HCT116 (cell line): ENCODE measurements around the gene GAP43. TPM values are rescaled to one million over a fixed set of nuclear protein-coding genes. Genes with fewer than 3 reads are reported as not detected.

ENCODE experiments used
- ATAC-seq: fragments of 200-7000 bp; cut with Tn5 transposase; 2 replicates; pipeline ENCODE4 v1.9.1; 2020; ENCODE audit warnings: mild to moderate bottlenecking, moderate library complexity
- BruUV-seq: library from RNA; stranded (reverse); fragments of 400-500 nt; replicated peaks from 2 replicates; lab custom pipeline; 2021; lab: Mats Ljungman, UMichigan
- CTCF ChIA-PET: fragments of 300-600 bp; sonication (Branson Sonifier 250); formaldehyde crosslinking; loops from one replicate; lab custom pipeline; 2021; ENCODE audit warnings: antibody characterized with exemption; lab: Charles Lee
- POLR2A ChIA-PET: fragments of 300-600, 350-600 bp; sonication (Branson Sonifier 250); formaldehyde crosslinking; loops from one replicate; lab custom pipeline; 2021; ENCODE audit warnings: antibody characterized with exemption; lab: Charles Lee
- RAD21 ChIA-PET, 2 experiments: fragments of 300-600 bp; sonication (Branson Sonifier 250); formaldehyde crosslinking; loops; one replicate each; lab custom pipeline; 2023; ENCODE audit warnings: low total read pairs in 2 of 2; ENCODE audit not compliant: uncharacterized antibody in 2 of 2, unreplicated experiment in 2 of 2, low non-redundant PET in 1 of 2; lab: Charles Lee
- DNase-seq: peaks from one replicate; pipeline ENCODE4 v3.0.0-alpha.2; 2010; ENCODE audit warnings: low read depth, low spot score
- H2AFZ ChIP-seq: fragments of 200-600 bp; shearing (Covaris generic), sonication (generic); 2 replicates; pipeline ENCODE4 v1.6.1; 2017; ENCODE audit warnings: low read depth, mixed run types, mixed read lengths, antibody characterized with exemption, low read length; ENCODE audit not compliant: poor library complexity, severe bottlenecking
- H3K27ac ChIP-seq: 2 replicates; pipeline ENCODE4 v1.5.1; 2012; ENCODE audit warnings: low read depth, low read length
- H3K27me3 ChIP-seq: fragments of 200-600 bp; sonication (generic); 2 replicates; pipeline ENCODE4 v1.6.1; 2016; ENCODE audit warnings: mixed run types, low read length, mixed read lengths; ENCODE audit not compliant: insufficient read depth
- H3K36me3 ChIP-seq, 2 experiments: fragments of 200-500 bp in 1 of 2; fragments of 200-600 bp in 1 of 2; sonication (Bioruptor generic) in 1 of 2; sonication (generic) in 1 of 2; 2 replicates each; pipeline versions ENCODE4 v1.5.1 to v1.6.1; 2014 to 2016; ENCODE audit warnings: low read length in 2 of 2, inconsistent platforms in 1 of 2, mixed read lengths in 1 of 2, mixed run types in 1 of 2; ENCODE audit not compliant: insufficient read depth in 2 of 2, control insufficient read depth in 1 of 2
- H3K4me1 ChIP-seq, 2 experiments: fragments of 200-600 bp in 1 of 2; sonication (generic) in 1 of 2; 2 replicates each; pipeline versions ENCODE4 v1.5.1 to v1.6.1; 2012 to 2017; ENCODE audit warnings: low read length in 2 of 2, inconsistent platforms in 1 of 2, mild to moderate bottlenecking in 1 of 2, mixed read lengths in 1 of 2, mixed run types in 1 of 2, moderate library complexity in 1 of 2; ENCODE audit not compliant: insufficient read depth in 2 of 2, control insufficient read depth in 1 of 2
- H3K4me2 ChIP-seq: fragments of 200-600 bp; sonication (generic); 2 replicates; pipeline ENCODE4 v1.6.1; 2017; ENCODE audit warnings: mixed run types, low read length, mixed read lengths
- H3K4me3 ChIP-seq, 2 experiments: fragments of 200-600 bp in 1 of 2; sonication (generic) in 1 of 2; replicated peaks in 1 of 2; 2 replicates each; pipeline ENCODE4 v1.5.1; 2011 to 2016; ENCODE audit warnings: low read length in 2 of 2, control low read depth in 1 of 2, low read depth in 1 of 2, mild to moderate bottlenecking in 1 of 2, mixed read lengths in 1 of 2, mixed run types in 1 of 2
- H3K79me2 ChIP-seq: fragments of 200-600 bp; sonication (generic); 2 replicates; pipeline ENCODE4 v1.6.1; 2017; ENCODE audit warnings: mild to moderate bottlenecking, mixed run types, low read length, moderate library complexity, mixed read lengths; ENCODE audit not compliant: insufficient read depth
- H3K9ac ChIP-seq: fragments of 200-600 bp; sonication (generic); 2 replicates; pipeline ENCODE4 v1.6.1; 2016; ENCODE audit warnings: low read length, mixed read lengths
- H3K9me2 ChIP-seq: fragments of 200-600 bp; sonication (generic), shearing (Covaris generic); 2 replicates; pipeline ENCODE4 v1.6.1; 2017; ENCODE audit warnings: mixed run types, mild to moderate bottlenecking, moderate library complexity; ENCODE audit not compliant: insufficient read depth
- H3K9me3 ChIP-seq, 2 experiments: fragments of 200-500 bp in 1 of 2; fragments of 200-600 bp in 1 of 2; sonication (Bioruptor generic) in 1 of 2; sonication (generic) in 1 of 2; 2 replicates each; pipeline ENCODE4 v1.6.1; 2014 to 2017; ENCODE audit warnings: low read length in 2 of 2, mixed read lengths in 2 of 2, inconsistent platforms in 1 of 2, low read depth in 1 of 2, mild to moderate bottlenecking in 1 of 2, mixed run types in 1 of 2, moderate library complexity in 1 of 2; ENCODE audit not compliant: control insufficient read depth in 1 of 2, insufficient read depth in 1 of 2
- H4K20me1 ChIP-seq: fragments of 200-600 bp; sonication (generic), shearing (Covaris generic); 2 replicates; pipeline ENCODE4 v1.6.1; 2017; ENCODE audit warnings: mixed run types, mild to moderate bottlenecking, moderate library complexity; ENCODE audit not compliant: insufficient read depth
- CBX3 ChIP-seq: IDR thresholded peaks from 2 replicates; pipeline ENCODE4 v1.6.1; 2012; ENCODE audit warnings: low read depth
- ELF1 ChIP-seq: IDR thresholded peaks from 2 replicates; pipeline ENCODE4 v1.6.1; 2012; ENCODE audit warnings: low read depth, borderline replicate concordance
- EZH2phosphoT487 ChIP-seq: fragments of 200-600 bp; IDR thresholded peaks from 2 replicates; pipeline ENCODE4 v1.6.1; 2018; ENCODE audit warnings: antibody characterized with exemption, borderline replicate concordance
- FOSL1 ChIP-seq: IDR thresholded peaks from 2 replicates; pipeline ENCODE4 v1.6.1; 2012; ENCODE audit warnings: low read depth
- JUND ChIP-seq: IDR thresholded peaks from 2 replicates; pipeline ENCODE4 v1.6.1; 2012
- POLR2A ChIP-seq: IDR thresholded peaks from 2 replicates; pipeline ENCODE4 v1.7.0; 2011; ENCODE audit warnings: borderline replicate concordance; ENCODE audit not compliant: insufficient read depth, insufficient read length; ENCODE audit errors: extremely low read depth
- RAD21 ChIP-seq: IDR thresholded peaks from 2 replicates; pipeline ENCODE4 v1.6.1; 2012; ENCODE audit warnings: low read depth, mild to moderate bottlenecking
- REST ChIP-seq: IDR thresholded peaks from 2 replicates; pipeline ENCODE4 v1.6.1; 2012; ENCODE audit warnings: low read depth
- SP1 ChIP-seq: IDR thresholded peaks from 2 replicates; pipeline ENCODE4 v1.6.1; 2012; ENCODE audit warnings: low read depth
- SRF ChIP-seq: IDR thresholded peaks from 2 replicates; pipeline ENCODE4 v1.6.1; 2012; ENCODE audit warnings: low read depth
- TCF7L2 ChIP-seq: IDR thresholded peaks from 2 replicates; pipeline ENCODE4 v1.7.0; 2011; ENCODE audit warnings: borderline replicate concordance, inconsistent platforms; ENCODE audit not compliant: insufficient read depth, insufficient read length; ENCODE audit errors: extremely low read depth
- ZBTB33 ChIP-seq: IDR thresholded peaks from 2 replicates; pipeline ENCODE4 v1.6.1; 2011; ENCODE audit warnings: mild to moderate bottlenecking, low read length, moderate library complexity; ENCODE audit not compliant: insufficient replicate concordance; ENCODE audit errors: extremely low read depth
- ZFX ChIP-seq: fragments of 450-650 bp; IDR thresholded peaks from 2 replicates; pipeline ENCODE4 v1.6.1; 2017
- ZNF274 ChIP-seq: fragments of 200-500 bp; sonication (Bioruptor generic); IDR thresholded peaks from 2 replicates; pipeline ENCODE4 v1.6.1; 2014; ENCODE audit warnings: mild to moderate bottlenecking, low read depth, low read length, inconsistent platforms
- intact Hi-C: fragments of 100-400 bp; cut with micrococcal nuclease; formaldehyde crosslinking; loops from 2 replicates; pipeline ENCODE4 v1.10.0; 2022
- total RNA-seq: library from RNA; stranded (reverse); gene quantifications from one replicate; pipeline ENCODE4 v1.2.1, GENCODE V29; 2021; ENCODE audit not compliant: unreplicated experiment

Gene GAP43
- total RNA-seq, 1 experiment from 2014 or later: not detected

- no peak for TF ChIP-seq ZFX
- no peak for TF ChIP-seq ZNF274
- TF ChIP-seq TCF7L2: no peak
- no peak for TF ChIP-seq RAD21
- TF ChIP-seq POLR2A: no peak
- TF ChIP-seq JUND: no peak
- TF ChIP-seq SRF: no peak
- no peak for TF ChIP-seq SP1
- no peak for TF ChIP-seq EZH2phosphoT487
- no peak for TF ChIP-seq ELF1
- TF ChIP-seq REST: no peak
- TF ChIP-seq FOSL1: no peak
- TF ChIP-seq ZBTB33: no peak
- no peak for TF ChIP-seq CBX3
- Histone ChIP-seq H3K4me3 (no peak overlapping the region), H3K4me2 (no peak overlapping the region), H4K20me1 (no peaks in the 10 kb centered on the region), H3K9me2 (no peaks in the 10 kb centered on the region), H3K4me1 (no peaks in the 10 kb centered on the region), H2AFZ (no peak overlapping the region), H3K9me3 (no peaks in the 10 kb centered on the region), H3K79me2 (no peaks in the 10 kb centered on the region), H3K9ac (no peak overlapping the region), H3K27me3 (no peaks in the 10 kb centered on the region), H3K27ac (no peak overlapping the region), H3K36me3 (no peaks in the 10 kb centered on the region)
- intact Hi-C loops: no loop called here
- DNase-seq (no peak), ATAC-seq (no peak)
- POLR2A ChIA-PET: no interaction called here
- BruUV-seq: no TSS peak
- CTCF ChIA-PET: no interaction called here
- RAD21 ChIA-PET: no interaction called here
These were observed 87.5 kb downstream of the GAP43 start for GRCh38 chr3:115710799-115711198.
